ENCODE measurements around the gene NEK7.

NEK7 gene

DNA sequence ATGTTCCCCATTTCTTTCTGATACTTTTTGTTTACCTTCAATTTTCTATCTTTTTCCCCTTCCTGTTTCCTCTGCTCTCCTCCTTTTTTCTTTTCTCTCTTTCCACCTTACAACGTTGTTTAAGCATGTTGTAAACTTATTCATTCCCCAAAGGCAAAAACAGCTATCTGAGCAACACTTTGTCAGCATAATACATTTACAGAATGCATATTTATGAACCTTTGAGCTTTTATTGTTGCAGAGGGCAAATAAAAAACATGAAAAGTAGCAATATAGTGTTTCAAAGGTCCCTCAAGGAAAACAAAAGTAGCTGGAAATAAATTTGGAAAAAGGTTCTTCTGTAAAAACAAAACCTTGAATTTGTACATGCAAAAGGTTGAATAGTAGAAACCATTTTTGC, 214.2 kb downstream of the NEK7 start:
- H3K27ac ChIP-seq (ENCODE audit: low read length), result no peak overlapping the region

More for the DNA sequence above, 214.2 kb downstream of the NEK7 start:
- Histone ChIP-seq H3K4me2 (ENCODE audit: low read length) (no peak overlapping the region), H3K9ac (ENCODE audit: low read length) (no peak overlapping the region), H3K9me3 (ENCODE audit: insufficient read depth, low read length) (no peaks in the 10 kb centered on the region), H3K79me2 (ENCODE audit: low read length) (no peaks in the 10 kb centered on the region), H3K4me3 (ENCODE audit: low read length) (no peak overlapping the region), H3K4me1 (ENCODE audit: low read length) (no peaks in the 10 kb centered on the region), H3K36me3 (replicated peaks; ENCODE audit: low read depth, low read length) (peaks cover 7% of the 10 kb centered on the region), H3K27me3 (ENCODE audit: low read depth, low read length) (peaks cover 10% of the 10 kb centered on the region; the same call in 1 of the 2 replicates), H2AFZ (ENCODE audit: low read depth, low read length) (no peak overlapping the region), H4K20me1 (ENCODE audit: insufficient read depth, low read length) (no peaks in the 10 kb centered on the region)
- no peak for TF ChIP-seq CTCF (IDR thresholded peaks at IDR 0.05; ENCODE audit: low read depth, low read length)
- no peak for TF ChIP-seq EZH2phosphoT487 (IDR thresholded peaks at IDR 0.05; ENCODE audit: low read depth)

Data from OCI-LY3 (cell line).